Measurements from ENCODE around the gene MPV17. TPM values are rescaled to one million over a fixed set of nuclear protein-coding genes. Genes with fewer than 3 reads are reported as not detected.

Gene MPV17
- total and polyA plus RNA-seq, 2 of the 13 experiments (the other 11 are each of a cell fraction or from before 2014, with no cell fraction given): 48.9 to 129 TPM

- no peak for TF ChIP-seq BCL3 (CRISPR knock-in tag; IDR thresholded peaks at IDR 0.05)
- no peak for TF ChIP-seq CHD2 (IDR thresholded peaks at IDR 0.05; ENCODE audit: low read depth, low read length)
- TF ChIP-seq CHD4 (IDR thresholded peaks at IDR 0.05; ENCODE audit: borderline replicate concordance, low read length): no peak
- TF ChIP-seq KMT2B (CRISPR knock-in tag; IDR thresholded peaks at IDR 0.05): no peak
- no peak for TF ChIP-seq FOXP4 (CRISPR knock-in tag; IDR thresholded peaks at IDR 0.05)
- no peak for TF ChIP-seq ZNF205 (CRISPR knock-in tag; IDR thresholded peaks at IDR 0.05)
- TF ChIP-seq ZNF44 (CRISPR knock-in tag; IDR thresholded peaks at IDR 0.05): no peak
- no peak for TF ChIP-seq ZNF512B (CRISPR knock-in tag; IDR thresholded peaks at IDR 0.05; ENCODE audit: borderline replicate concordance)
These were observed 41.5 kb downstream of the MPV17 start (continued) for GRCh38 chr2:27281442-27281841.

All from HepG2 (cell line).